Transverse colon (tissue), 4 donors: ENCODE results near the gene KRTAP2-4.

Experiments
- CTCF ChIP-seq, 5 experiments: fragments of 200-600 bp in 3 of 5; fragments of 450-650 bp in 2 of 5; sonication (generic) in 3 of 5; IDR thresholded peaks; 1 replicate in 2 of 5; 2 replicates in 3 of 5; pipeline ENCODE4 v1.5.1; 2016 to 2017; ENCODE audit warnings: antibody characterized with exemption in 5 of 5, inconsistent platforms in 3 of 5, mild to moderate bottlenecking in 2 of 5, moderate library complexity in 1 of 5
- POLR2AphosphoS5 ChIP-seq, 3 donors: sonication (generic); formaldehyde crosslinking; IDR thresholded peaks; one replicate each; pipeline ENCODE4 v1.6.1; 2016; ENCODE audit warnings: antibody characterized with exemption in 3 of 3

DNA sequence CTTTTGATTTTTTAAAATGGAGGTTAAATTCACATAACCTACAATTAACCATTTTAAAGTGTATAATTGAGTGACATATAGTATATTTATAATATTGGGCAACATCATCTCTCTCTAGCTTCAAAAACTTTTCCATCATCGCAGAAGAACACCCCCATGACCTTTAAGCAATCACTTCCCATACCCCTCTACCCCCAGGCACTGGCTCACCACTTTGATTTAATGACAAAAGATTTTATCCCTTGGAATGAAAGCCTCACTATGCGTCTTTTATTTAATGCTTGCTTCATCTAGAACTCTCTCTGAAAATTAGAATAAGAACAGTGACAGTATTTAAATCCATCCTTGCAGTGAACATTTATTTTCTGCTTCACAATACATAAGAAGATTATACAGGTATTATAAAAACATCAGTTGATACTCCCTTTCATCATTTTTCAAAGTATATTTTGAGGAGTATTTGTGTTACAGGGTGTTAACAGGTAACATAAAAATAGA is 27.8 kb downstream of the KRTAP2-4 start:
- TF ChIP-seq CTCF (IDR thresholded peaks at IDR 0.05) (no peak), POLR2AphosphoS5 (IDR thresholded peaks at IDR 0.05) (no peak)
